UCSD-AML1 (cell line): ENCODE data around the gene TBCK.

Experiments used
- DNase-seq: peaks from one replicate; lab custom pipeline; 2025; ENCODE audit not compliant: unreplicated experiment; lab: John Stamatoyannopoulos, UW

Gene TBCK

DNA sequence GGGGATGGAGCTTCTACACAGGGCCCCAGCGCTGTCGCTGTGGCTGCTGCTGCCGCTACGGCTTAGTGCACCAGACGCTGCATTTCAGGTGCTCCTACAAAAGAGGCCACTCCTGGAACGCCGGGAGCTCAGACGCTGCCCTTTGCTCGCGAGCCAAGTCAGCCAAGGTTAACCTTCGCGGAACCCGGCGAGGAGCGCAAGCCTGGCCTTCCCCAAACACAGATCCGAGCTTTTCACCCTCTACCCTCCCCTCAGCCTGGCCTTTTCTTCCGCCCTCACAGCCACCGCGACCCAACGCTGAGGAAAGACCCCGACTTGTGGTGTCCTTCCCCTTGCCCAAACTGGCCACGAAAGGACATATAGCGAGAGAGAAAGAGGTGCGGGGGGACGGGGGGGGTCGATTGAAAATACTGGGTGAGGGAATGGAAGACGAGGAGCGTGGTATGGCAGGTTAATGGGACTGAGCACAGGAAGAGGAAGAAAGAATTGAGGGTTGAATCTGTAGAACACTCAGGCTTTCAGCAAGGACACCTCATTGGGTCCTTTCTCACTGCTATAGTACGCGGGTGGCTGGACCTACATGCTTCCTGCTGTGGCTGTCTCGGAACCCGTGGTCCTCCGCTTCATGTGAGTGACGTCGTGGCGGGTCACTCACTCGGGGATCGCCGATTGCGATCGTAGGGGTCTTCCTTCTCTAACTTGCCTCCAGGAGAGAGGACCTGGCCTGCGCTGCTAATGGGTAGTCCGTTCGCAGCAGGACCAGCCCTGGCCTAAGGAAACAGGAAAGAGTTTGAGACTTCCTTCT is at the start of gene TBCK, which contains the start of gene AIMP1:
TSS of gene TBCK (minus strand) at position 242 of the 805 bp plus-strand sequence. CDS start 7,249 bp downstream, outside the sequence.
TSS of gene AIMP1 (plus strand) at position 583 of the 805 bp plus-strand sequence. CDS start 8,460 bp downstream, outside the sequence.
- peak; percentile 91 for DNase-seq

DNA sequence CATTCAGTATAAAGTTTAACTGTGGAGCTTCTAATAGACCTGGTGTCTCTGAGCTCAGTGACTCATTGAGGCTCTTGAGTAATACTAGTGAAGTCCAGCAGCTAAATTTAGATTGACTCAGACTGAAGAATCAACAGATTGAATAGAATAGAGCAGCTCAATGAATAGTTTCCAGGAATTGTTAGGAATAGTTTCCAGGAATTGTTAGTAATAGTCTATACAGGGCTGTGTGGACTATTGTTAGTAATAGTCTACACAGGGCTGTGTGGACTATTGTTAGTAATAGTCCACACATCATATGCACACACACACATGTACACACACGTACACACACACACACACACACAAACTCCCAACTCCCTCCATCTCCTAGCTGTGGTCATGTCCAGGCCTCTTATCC is 49.6 kb upstream of the TBCK start:
- DNase-seq: no peak

DNA sequence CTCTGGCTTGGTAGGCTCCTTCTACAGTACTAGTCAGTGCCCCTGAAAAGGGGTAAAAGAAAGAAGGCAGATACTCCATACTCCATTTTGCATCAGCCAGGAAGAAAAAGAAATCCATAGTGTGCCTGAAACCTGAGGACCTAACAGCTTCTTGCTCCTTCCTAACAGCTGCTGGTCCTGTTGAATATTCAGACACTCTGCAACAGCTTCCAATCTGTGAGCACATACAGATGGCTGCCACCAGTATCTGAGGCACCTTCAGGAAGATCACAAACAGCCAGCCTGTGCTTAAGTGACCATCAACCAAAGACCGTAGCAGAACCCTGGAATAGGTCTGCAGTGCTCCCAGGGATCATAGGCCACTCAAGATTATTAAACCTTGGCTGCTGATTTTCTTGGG is 48.3 kb upstream of the TBCK start:
- no peak for DNase-seq

DNA sequence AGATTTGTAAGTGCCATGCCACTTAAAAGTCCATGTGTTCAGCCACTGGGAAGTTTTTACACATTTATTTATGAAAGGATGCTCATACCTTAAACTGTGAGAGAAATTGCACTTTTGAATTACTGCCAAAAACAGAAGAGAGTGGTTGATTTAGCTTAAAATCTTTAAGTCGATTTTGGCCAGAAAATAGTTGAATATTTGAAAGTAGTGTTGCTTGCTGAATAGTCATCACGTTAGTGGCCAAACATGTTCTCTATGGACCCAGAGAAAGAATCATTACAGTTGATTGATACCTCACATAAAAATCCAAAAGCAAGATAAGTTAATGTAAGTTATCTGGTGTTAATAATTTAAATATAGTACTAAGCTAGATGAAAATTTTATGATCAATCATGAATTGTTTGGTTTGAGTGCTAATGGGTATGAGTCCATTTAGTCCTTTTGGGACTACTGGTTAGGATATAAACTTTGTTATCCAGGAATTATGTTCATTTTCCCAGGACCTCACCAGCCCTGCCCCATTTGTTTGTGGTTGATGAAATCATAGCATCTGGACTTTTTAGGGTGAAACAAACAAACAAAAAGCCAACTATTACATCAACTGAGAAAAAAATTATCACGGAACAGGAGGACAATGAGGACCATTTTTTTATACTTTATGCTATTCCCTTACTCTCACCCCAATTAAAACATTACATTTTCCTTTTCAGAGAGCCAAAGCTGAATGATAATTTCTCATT is 46.2 kb upstream of the TBCK start:
- no peak for DNase-seq

DNA sequence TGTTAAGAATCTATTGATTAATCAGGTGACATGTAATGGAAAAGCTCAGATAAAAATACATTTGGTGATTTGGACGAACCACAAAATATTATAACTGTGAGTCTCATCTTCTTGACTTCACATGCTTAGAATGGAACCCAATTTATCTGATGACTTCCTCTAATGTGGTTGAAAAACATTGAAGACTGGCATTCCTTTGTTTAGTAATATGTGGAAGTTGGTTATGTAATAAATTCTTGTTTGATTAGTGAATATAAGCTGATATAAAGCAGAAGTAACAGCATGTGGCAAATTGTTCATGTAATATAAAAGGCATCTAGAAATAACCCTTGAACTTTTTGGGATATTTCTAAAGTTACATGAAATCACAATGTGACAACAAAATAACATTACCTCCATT is 42.9 kb upstream of the TBCK start:
- DNase-seq: no peak

DNA sequence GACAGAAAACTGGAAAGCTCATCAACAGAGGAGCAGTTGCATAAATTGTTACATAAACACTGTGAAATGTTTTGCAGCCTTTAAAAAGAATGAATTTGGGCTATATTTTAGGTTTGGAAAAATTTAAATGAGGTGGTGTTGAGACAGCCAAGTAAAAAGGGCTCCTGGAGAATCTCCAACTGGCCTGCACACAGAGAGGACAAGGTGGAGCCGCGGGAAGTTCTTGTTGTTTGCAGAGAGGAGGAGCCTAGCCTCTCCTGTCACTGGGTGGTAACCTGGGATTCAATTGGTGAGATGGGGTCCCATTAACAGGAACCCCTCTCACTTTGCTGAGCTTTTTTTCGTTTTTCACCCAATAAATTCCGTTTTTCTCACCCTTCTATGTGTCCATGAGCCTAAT is 39.2 kb upstream of the TBCK start:
- DNase-seq: no peak

DNA sequence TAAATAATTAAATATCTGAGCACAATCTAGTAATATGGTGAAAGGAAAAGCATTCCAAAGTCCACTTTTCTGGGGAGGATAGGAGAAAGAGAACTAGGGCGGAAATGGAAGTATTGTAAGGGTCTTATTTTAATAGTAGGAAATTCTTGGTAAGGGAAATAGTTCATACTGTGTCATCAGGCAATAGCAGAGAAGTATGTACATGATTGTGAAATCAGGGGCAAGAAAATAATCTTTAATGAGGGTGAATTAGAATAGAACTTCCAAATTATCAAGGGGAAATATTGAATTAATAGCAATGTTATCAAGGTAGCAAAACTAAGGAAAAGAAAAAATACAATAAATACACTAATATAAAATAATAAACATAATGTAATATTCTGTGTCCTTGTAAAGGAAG is 37.8 kb upstream of the TBCK start:
- no peak for DNase-seq

DNA sequence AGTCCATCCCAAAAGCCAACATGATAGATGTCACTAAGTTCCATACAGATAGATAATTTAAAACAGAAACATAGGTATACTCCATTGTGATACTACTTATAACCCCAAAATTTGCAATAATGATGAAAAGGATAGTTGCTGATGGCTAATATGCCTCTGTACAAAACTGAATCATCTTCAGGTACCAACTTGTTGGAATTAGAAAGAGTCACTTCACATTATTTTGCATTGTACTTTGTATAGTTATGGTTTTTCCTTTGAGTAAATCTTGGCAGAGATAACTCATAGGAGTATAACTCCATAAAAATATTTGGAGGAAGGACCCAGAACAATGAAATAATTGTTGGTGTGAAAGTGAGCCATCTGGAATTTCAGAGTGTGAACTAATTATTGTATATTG is 35.0 kb upstream of the TBCK start:
- no peak for DNase-seq

DNA sequence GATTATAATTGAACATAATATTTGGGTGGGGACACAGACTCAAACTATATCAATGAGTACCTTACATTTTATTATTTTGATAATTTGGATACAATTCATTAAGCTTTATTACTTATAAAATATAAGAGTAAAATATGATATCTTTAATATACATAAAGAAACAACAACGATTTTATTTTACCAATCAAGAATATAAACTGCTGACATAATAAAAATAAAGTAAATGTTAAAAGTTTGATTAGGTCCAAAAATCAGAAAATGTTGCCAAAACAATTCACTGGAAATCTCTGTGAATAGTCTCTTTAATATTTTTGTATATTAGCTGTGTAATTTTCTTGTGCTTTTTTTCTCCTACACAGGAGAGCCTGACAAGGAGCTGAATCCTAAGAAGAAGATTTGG is 31.2 kb upstream of the TBCK start:
- DNase-seq: no peak

DNA sequence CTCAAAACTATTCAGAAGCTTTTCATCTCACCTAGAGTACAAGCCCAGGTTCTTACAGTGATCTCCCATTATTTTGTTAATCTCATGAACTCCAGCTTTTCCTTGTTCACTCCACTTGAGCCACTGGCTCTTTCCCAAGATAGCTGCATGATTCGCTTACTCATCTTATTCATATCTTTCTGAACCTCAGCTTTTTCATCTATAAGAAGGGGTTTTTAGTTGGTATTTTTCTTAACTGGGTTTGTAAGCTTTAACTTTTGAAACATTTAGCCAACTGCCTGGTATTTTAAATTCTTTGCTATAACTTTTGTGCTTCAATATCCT is 28.6 kb upstream of the TBCK start:
- DNase-seq: no peak

DNA sequence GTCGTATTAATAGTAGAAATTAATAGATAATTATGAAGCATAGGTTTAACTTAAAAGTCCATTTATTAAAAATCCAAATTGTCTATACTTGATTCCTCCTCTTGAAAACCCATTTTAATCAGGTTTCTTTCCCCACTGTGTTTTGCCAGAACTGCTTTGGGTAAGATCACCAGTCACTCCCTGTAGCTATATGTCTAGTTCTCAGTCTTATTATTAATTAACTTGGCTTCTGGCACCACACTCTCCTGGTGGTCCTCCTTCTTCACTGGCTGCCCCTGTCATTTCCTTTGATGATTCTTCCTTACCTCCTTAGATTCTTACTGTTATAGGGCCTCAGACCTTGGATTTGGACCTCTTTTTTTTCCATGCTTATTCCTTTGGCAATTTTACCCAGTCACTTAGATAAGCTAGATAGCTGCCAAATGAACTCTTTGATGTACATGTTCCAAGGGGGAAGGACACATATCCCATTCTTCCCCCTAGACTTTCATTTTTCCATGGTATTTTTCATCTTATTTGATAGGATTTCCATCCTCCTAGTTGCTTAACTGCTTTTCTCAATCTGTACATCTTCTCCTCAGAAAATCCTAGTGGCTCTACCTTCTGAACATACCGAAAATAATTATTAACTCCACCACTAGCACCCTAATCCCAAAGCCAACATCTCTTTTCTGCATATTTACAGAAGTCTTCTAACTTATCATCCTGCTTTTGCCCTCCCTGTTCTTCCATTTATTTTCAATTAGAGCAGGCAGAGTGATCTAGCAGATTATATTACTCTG is 28.0 kb upstream of the TBCK start:
- DNase-seq: no peak

DNA sequence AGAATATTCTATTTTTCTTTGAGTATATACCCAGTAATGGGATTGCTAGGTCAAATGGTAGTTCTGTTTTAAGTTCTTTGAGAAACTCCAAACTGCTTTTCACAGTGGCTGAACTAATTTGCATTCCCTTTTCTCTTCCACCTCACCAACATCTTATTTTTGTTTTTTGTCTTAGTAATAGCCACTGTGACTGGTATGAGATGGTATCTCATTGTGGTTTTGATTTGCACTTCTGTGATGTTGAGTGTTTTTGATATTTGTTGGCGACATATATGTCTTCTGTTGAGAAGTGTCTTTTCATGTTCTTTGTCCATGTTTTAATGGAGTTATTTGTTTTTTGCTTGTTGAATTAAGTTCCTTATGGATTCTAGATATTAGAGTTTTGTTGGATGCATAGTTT is 24.8 kb upstream of the TBCK start:
- no peak for DNase-seq

DNA sequence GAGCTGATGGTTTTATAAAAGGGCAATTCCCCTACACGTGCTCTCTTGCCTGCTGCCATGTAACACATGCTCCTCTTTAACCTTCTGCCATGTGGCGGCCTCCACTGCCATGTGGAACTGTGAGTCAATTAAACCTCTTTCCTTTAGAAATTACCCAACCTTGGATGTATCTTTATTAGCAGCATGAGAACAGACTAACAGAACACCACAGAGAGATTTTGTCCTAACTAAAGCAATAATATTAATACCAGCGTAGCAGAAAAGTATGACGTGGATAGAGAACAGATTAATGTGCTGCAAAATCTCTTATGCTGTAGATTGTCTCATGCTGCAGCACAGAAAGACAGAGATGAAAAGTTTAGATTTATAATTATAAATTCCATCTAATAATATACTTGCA is 23.4 kb upstream of the TBCK start:
- DNase-seq: no peak

DNA sequence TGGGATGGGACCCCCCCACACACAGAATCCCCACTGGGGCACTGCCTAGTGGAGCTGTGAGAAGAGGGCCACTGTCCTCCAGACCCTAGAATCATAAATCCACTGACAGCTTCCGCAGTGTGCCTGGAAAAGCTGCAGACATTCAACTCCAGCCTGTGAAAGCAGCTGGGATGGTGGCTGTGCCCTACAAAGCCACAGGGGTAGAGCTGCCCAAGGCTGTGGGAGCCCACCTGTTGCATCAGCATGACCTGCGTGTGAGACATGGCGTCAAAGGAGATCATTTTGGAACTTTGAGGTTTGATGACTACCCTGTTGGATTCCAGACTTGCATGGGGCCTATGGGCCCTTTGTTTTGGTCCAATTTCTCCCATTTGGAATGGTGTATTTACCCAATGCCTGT is 22.7 kb upstream of the TBCK start:
- DNase-seq: no peak

DNA sequence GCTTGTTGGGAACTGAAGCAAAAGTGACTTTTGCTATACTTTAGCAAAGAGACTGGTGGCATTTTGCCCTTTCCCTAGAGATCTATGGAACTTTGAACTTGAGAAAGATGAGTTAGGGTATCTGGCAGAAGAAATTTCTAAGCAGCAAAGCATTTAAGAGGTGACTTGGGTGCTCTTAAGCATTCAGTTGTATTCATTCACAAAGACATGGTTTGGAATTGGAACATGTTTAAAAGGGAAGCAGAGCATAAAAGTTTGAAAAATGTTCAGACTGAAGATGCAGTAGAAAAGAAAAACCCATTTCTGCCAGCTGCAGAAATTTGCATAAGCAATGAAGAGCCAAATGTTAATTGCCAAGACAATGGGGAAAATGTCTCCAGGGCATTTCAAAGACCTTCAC is 21.9 kb upstream of the TBCK start:
- DNase-seq: no peak

DNA sequence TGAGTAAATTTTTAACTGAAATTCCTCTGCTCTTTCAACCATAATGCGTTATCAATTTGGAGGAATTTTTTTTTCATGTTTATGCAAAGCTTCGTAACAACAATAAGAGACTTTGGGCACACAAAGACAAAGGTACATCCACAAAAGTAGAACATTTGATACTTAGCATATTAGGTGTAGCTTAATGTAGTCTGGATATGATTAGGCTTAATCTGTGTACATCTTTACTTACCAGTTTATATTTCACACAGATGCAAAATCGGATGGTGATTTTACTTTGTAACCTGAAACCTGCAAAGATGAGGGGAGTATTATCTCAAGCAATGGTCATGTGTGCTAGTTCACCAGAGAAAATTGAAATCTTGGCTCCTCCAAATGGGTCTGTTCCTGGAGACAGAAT is 20.6 kb upstream of the TBCK start:
- DNase-seq: no peak

DNA sequence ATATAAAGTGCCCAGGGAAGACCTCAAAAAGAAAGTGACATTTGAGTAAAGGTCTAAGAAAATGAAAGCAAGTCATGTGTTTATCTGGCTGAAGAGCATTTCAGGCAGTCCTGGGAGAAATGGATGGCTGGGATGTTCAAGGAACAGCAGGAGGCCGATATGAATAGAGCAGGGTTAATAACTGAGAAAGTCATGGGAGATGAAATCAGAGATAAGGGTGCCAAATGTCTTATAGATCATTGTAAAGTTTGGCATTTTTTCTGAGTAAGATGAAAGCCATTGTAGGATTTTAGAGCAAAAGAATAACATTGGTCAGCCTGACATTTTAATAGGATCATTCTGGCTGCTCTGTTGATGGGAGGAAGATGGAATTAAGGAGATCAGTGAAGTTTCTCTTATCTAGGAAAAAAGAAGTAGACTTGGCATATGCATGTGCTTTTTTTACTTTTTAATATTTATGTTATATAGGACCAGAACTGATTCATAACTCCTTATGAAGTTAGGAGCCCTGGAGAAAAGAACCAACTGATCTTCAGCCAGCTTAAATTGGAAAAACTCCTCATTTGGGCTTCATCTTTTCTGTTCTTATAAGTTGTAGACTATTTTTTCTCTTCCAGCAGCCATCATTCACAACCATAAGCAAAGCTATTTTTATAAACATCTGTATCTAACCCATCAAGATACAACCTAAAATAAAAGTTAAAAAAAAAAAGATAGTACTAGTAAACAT is 18.9 kb upstream of the TBCK start:
- DNase-seq: no peak

DNA sequence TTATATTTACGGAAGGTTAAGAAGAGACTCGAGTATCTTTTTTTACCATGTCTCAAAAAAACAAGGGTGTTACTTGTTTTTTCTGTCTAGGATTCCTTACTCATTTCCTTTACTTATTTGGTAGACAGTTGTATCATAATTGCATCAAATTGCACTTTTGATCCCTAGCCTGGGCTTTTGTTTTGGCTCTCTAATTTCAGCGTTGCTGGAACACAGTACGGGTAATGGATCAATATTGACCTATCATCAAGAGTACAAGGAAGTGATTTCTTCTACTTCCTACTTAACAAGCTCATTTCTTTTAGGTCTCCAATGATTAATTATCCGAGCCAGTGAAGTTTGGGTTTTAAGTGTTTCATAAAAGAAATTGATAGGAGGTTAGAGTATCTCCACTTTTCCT is 17.2 kb upstream of the TBCK start:
- DNase-seq: no peak

DNA sequence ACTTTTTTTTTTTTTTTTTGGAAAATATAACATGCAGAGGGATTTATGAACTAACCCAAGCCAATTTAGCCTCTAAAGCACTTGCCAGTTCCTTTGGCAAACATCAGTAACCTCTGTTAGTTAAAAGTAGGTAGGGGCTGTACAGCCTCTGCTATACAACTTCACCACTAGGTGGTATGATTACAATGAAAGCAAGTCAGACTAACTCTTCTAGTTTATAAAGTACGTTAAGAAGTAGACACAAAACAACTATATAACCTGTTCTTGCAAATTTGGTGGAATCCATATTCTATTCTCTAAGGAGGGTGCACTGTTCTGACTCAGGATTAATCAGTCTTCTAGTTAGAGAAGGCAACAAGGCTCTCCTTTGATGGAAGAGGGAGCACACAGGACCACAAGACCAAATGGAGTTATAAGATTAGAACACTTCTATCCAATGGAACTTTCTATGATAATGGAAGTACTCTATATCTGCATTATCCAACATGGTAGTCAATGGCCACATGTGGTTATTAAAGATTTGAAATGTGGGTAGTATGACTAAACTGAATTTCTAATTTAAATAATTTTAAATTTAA is 13.1 kb upstream of the TBCK start:
- no peak for DNase-seq

DNA sequence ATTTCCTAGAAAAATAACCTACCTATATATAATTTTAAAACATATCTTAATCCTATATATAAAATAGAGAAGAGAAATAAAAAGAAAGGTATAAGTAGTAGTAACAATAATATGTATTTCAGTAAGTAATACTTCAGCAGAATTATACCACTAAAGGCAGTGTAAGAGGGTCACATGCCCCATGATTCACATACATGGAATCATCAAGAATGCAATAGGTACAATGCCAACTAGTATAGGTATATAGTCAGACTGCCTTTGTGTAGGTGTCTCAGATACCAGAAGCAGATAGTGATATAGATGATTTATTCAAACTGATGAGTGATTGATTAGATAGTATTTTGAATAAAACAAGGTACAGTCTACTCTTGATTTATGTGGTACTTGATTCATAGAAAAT is 9.8 kb upstream of the TBCK start:
- DNase-seq: no peak

DNA sequence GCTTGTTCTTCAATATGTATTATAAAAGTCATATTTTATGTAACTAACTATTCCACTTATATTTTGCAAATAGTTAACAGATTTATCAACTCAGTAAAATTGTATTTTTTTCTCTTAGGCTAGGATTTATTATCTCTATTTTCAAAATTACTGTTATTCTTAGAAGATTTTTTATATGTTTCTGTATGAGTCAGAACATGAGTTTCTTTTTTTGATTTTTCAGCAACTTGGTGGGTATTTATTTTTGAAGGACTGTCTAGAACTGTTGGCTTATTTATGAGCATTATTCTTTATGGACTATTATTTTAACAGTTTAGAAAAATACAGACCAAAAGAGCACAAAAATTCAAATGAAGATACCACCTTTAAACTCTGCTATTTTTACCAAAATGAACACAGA is 7.1 kb upstream of the TBCK start:
- DNase-seq: no peak
